Effector CD4-positive, alpha-beta T cell (primary cell): Measurements from ENCODE around the gene FMO2. TPM values are rescaled to one million over a fixed set of nuclear protein-coding genes. Genes with fewer than 3 reads are reported as not detected.

Source experiments
- DNase-seq: peaks from one replicate; pipeline ENCODE4 v3.0.0-alpha.2; 2020
- total RNA-seq: gene quantifications from one replicate; lab custom pipeline; 2026; lab: John Stamatoyannopoulos, UW

FMO2 gene
- total RNA-seq, result not detected

DNA sequence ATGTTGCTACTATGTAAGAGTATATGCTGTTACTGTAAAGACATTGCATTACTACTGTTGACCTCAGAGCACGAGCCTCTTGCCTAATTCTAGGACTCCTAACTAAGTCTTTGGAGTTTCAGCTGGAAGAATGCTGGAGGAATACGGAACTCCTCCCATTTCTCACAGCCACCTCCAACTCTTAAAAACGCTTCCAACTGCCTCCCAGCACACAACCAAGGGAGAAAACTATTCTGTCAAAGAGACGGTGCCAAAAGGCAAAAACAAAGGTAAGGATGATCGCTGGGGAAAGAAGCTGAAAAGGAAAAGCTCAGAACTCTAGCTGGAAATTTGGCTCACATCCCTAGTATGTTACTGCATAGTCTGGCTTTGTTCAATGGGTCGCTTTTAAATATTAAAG is at the start of gene FMO2:
TSS of gene FMO2 (plus strand) at position 210 of the 400 bp plus-strand sequence. CDS start 414 bp downstream, outside the sequence.
- DNase-seq, result no peak

DNA sequence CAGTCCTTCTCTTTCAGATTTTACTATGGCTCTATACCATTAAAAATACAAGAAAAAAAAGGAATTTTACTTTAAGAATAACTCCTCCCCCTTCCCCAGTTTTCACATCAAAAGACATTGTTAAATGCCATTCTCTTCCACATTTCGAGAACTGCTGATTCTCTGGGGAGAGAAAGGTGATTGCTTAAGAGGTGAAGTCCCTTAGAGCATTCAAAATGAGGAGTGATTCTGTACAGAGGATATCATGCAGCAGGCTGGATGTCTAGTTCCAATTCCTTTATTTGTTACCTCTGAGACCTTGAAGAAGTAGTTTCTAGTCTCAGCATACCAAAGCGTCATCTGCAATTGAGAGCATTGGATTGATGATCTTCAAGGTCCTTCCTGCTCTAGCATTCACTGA is 47.5 kb upstream of the FMO2 start:
- DNase-seq, result no peak

- no peak for DNase-seq
Measured at GRCh38 chr1:171138980-171139379, 46.1 kb upstream of the FMO2 start.

- DNase-seq, result no peak
Measured at GRCh38 chr1:171139890-171140289, 45.2 kb upstream of the FMO2 start.

DNA sequence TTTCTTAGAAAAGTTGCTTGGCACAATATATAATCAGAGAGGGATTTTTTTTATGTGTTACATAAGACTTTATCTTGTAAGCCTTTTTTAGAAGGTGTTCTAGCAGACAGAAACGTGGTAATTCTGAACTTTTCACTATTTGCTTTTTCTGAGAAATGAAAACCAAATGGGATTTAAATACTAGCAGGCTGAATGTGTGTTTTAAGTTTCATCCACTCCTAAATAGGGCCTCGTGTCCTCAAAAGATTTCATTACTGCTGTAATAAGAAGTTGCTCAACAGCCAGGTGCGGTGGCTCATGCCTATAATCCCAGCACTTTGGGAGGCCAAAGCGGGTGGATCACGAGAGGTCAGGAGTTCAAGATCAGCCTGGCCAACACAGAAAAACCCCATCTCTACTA is 44.7 kb upstream of the FMO2 start:
- DNase-seq, result no peak

DNA sequence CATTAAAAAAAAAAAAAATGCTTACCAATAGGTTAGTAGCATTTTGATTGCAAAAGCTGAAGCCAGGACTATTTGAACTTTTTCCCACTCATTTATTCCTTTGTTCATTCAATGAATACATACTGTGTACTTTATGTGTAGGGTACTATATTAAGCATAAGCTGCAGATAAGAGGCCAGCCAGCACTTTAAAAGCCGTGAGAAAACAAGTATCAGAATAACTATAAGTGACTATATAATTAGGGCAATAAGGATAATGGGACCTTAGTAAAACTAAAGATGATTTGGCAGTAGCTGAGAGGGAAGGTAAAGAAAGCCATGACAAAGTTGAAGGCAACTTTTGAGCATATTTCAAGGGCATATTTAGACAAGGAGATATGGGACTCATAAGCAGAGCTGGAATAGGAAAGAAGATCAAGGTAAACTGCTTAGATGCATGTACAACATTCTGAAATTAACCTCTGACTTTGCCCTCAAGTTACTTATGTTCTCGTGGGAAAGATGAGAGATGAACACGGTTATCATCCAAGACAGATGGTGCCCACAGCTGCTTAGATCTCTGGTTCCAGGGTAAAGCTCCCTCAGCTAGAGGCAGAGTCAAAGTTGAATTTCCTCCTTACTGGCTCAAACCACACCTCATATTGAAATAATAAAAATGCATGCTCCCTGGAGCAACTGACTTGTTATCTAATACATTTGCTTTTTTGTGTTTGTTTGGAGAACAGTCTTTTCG is 44.0 kb upstream of the FMO2 start:
- no peak for DNase-seq

DNA sequence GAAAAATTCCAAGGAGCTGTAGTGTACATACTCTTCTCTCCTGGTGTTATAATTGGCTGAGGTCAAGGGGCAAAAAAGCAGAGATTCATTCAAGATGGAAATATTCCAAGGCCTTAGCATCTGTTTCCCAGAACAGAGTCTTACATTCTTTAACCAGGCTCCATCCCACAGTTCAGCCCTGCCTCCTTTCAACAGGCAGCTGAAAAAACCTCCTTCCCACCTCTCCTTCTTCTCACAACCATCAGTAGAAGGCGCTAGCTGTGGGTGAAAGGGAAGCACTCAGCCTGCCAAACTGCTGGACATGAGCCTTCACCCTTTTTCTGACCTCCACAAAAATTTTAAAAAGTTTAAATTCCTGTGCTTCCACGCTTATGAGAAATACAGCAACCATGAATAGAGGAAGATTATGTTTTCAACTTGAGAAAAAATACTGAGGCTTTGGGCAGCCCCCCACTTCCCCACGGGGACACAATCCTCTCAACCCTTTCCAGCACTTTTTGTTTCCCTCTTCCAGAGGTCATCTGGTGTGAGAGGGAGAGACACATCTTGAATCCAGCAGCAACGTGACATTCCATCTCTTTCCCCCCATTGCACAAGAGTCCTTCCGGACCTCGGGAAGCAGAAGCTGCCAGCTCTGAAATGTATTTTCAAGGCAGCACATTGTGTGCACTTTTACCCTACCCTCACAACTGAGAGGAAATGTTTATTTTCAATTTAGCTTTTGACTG is 43.2 kb upstream of the FMO2 start:
- DNase-seq, result no peak

DNA sequence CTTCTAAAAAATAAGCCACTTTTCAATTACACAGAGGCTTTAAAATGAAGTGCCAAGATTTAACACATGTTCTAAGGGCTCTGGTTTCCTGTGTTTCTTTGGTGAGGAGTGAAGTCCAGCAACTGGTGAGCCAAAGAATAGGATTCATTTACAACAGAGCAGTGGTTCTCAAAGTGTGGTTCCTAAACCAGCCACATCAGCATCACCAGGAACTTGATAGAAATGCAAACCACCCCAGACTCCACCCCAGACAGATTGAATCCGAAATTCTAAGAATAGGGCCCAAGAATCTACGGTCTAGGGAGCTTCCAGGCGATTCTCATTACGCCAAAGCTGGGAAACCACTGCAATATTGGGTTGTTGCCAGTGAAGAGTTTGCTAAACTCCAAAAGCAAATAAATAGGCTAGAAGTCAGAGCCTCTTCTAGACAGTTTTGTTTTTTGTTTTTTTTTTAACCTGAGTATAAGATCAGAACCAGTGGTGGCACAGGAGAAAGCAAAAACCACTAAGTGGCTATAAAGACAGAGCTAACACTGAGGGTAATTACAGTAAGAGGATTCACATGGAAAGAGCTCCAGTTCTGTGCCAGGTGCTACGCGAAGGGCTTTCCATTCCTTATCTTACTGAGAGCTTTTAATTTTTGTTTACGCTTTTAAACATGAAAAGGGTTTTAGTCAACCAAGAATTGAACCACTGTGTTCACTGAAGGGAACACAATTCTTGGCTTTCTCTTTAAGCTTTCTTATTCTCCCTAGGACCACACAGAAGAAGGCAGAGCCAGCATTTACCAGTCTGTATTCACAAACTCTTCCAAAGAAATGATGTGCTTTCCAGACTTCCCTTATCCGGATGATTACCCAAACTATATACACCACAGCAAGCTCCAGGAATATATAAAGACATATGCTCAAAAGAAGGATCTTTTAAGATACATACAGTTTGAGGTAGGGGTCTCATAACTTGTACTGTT is 42.4 kb upstream of the FMO2 start:
- DNase-seq, result no peak

DNA sequence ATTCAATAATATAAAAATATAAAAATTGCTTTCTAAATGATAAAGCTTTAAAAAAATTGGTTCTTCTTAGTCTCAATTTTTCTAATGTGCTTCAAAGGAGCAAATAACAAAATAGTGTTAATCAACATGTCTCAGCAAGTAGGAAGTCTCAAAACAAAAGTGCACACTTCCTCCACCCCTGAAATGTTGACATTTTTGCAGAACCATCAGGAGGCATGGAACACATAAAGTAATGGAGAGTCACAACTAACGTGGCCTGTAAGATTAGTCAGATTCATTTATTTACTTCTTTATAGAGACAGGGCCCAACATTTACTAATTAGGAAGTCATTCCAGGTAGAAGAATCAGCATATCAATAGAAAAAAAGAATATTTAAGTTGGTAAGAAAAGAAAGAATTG is 34.9 kb upstream of the FMO2 start:
- DNase-seq, result no peak

DNA sequence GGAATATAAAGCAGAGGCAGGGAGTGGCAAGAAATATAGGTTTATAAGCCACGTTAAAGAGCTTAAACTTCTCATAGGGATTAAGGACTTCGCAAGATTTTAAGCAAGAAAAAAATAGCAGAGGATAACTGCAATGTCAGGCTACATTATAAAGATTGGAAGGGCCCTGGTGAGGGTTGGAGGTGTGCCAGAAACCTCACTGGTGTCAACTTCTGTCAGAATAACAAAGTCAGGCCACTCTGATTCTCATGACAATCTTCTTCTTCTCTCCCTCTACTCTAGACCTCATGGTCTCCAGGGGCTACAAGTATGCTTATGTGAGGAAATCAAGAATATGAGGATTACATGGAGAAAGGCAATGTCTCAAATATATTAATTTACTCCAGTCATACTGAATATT is 32.6 kb upstream of the FMO2 start:
- DNase-seq, result no peak

DNA sequence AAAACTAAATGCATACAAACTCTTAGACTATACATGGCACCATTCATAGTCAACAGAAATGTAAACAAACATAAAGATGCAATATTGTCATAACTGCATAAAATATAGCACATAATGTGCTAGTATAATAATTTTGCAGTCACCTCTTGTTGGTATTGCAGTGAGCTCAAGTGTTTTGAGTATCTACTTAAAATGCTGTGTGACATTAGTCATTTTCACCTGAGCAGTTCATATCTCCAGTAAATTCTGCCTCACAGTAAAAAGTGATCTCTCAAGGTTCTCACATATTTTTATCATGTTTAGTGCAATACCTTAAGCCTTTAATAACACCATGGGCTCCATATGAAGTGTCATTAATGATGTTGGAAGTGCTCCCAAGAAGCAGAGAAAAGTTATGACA is 29.6 kb upstream of the FMO2 start:
- DNase-seq, result no peak

DNA sequence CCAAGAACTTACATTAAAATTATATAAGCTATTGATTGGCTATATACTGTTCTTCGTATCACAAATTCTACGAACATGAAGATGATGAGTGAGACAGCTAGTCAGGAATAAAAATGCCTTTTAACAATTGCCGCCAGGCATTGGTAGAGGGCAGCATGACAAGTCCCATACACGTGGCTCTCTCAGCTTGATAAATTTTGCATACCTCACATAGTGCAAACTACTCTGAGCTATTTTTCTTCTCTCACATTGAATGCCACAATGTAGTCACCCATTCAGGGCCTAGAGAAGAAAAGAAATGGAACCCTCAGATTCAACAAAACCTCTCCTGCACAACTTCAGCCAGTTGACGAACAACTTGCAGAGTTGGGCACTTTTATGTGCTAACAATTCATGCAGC is 27.0 kb upstream of the FMO2 start:
- DNase-seq, result no peak

DNA sequence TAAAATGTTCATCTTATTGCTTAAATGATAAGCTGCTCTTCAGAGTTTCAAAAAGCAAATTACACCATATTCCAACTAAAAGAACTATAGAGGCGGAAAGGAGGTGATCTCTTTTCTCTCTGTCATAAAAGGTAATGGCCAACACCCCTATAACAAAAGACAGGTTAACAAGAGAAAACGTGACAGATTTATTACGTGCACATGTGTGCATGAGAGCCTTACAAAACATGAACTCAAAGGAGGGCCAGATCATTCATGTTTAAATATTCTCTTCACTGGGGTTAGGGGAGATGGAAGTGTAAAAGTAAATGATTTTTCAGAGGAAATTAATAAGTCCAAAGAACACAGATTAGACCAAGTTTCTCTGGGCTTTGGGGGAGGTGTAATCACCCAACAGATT is 26.5 kb upstream of the FMO2 start:
- DNase-seq, result no peak

DNA sequence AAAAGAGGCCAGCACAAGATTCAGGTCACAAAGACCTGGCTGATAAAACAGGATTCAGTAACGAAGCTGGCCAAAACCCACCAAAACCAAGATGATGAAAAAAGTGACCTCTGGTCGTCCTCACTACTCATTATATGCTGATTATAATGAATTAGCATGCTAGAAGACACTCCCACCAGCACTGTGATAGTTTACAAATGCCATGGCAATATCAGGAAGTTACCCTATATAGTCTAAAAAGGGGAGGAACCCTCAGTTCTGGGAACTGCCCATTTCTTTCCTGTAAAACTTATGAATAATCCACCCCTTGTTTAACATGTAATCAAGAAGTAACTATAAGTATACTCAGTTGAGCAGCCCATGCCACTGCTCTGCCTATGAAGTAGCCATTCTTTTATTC is 26.0 kb upstream of the FMO2 start:
- DNase-seq, result no peak

GRCh38 chr1:171160211-171160610 is 24.9 kb upstream of the FMO2 start:
- no peak for DNase-seq

DNA sequence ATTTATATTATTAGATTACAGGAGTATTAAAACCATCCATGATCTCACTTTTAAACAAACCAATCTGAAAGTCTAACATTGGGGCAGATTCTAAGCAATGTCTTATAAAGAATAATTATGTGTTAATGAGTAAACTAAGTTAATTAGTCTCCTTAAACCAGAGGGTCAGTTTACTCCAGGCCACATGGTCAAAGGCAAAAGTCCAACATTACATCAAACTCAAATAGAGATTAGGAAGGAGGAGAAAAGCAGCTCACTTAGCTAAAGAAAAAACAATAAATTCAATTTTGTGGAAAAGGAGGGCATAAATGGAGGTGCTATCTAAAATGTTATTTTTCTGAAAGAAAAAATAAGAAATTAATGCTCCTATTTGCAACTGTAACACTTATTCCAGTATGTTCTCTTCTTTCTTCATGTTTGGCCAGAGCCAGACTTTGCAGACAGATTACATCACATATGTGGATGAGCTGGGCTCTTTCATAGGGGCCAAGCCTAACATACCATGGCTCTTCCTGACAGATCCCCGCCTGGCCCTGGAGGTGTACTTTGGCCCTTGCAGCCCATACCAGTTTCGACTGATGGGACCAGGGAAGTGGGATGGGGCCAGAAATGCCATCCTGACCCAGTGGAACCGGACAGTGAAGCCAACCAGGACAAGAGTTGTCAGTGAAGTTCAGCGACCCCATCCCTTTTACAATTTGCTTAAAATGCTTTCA is 24.3 kb upstream of the FMO2 start:
- DNase-seq, result no peak

GRCh38 chr1:171161431-171161830 is 23.7 kb upstream of the FMO2 start:
- DNase-seq, result no peak

- DNase-seq, result no peak
Measured at GRCh38 chr1:171166361-171166760, 18.7 kb upstream of the FMO2 start.

- DNase-seq, result no peak
Measured at GRCh38 chr1:171167785-171168184, 17.3 kb upstream of the FMO2 start.

- no peak for DNase-seq
Measured at GRCh38 chr1:171172471-171172870, 12.6 kb upstream of the FMO2 start.

DNA sequence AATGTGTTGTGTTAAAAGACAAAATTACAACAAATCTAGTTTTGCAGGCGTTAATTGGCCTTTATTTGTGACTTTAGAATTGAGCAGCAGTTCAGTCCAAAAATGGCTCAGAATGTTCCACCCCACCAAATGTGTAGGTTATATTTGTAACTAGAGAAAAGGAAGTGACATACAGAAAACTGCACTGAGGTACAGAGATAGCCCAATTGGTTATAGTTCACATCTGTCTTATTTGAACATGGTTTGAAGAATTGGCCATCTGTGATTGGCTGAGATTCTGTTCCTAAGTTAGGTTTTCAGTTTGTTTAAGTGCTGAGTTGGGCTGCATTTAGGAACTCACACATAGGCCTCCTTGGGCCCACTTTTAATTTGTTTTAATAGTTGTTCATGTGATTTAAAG is 12.0 kb upstream of the FMO2 start:
- no peak for DNase-seq

- DNase-seq, result no peak
Measured at GRCh38 chr1:171174560-171175294, 10.4 kb upstream of the FMO2 start.
